GM18520 (cell line): ENCODE results near the gene TMEM131.
A peak's percentile ranks its signal among the peaks of the same experiment; 100 is the strongest.
"Not testable (repeated sequence)": the region's sequence is repeated elsewhere in the genome, so short reads cannot be mapped to it uniquely, and the experiment has no call there.

Experiments
- ATAC-seq: cut with Tn5 transposase; IDR thresholded peaks from one replicate; pipeline ENCODE4 v1.9.1; 2021; ENCODE audit not compliant: unreplicated experiment

Gene TMEM131

GRCh38 chr2:98025481-98026037, 29.8 kb upstream of the TMEM131 start:
- ATAC-seq = no peak

- not testable (repeated sequence) for ATAC-seq
These were observed 26.3 kb upstream of the TMEM131 start for GRCh38 chr2:98022067-98022466.

- no peak for ATAC-seq
These were observed 25.4 kb upstream of the TMEM131 start for GRCh38 chr2:98020992-98021713.

- no peak for ATAC-seq
These were observed 24.8 kb upstream of the TMEM131 start for GRCh38 chr2:98020516-98020915.

GRCh38 chr2:98016908-98017670, 21.3 kb upstream of the TMEM131 start:
- ATAC-seq = no peak

GRCh38 chr2:98015671-98016070, 19.9 kb upstream of the TMEM131 start:
- no peak for ATAC-seq

GRCh38 chr2:98014379-98014778, 18.6 kb upstream of the TMEM131 start:
- no peak for ATAC-seq

- ATAC-seq = no peak
These were observed 17.8 kb upstream of the TMEM131 start for GRCh38 chr2:98013407-98014042.

GRCh38 chr2:98012561-98012991, 16.8 kb upstream of the TMEM131 start:
- ATAC-seq = peak; percentile 81

- ATAC-seq = no peak
These were observed 14.4 kb upstream of the TMEM131 start for GRCh38 chr2:98009887-98010760.

GRCh38 chr2:98008415-98008814, 12.7 kb upstream of the TMEM131 start:
- ATAC-seq = no peak

- no peak for ATAC-seq
These were observed 10.6 kb upstream of the TMEM131 start for GRCh38 chr2:98006378-98006777.

- ATAC-seq = no peak
These were observed 8.9 kb upstream of the TMEM131 start for GRCh38 chr2:98004613-98005012.

- no peak for ATAC-seq
These were observed 8.3 kb upstream of the TMEM131 start for GRCh38 chr2:98004047-98004446.

- ATAC-seq = no peak
These were observed 3.8 kb upstream of the TMEM131 start for GRCh38 chr2:97999536-97999935.

GRCh38 chr2:97998431-97999005, 2.8 kb upstream of the TMEM131 start:
- ATAC-seq = no peak

- ATAC-seq = no peak
These were observed 2.1 kb upstream of the TMEM131 start for GRCh38 chr2:97997784-97998392.

- ATAC-seq = no peak
These were observed 931 bp upstream of the TMEM131 start for GRCh38 chr2:97996679-97997078.

- peak; percentile 22 for ATAC-seq
These were observed 568 bp downstream of the TMEM131 start for GRCh38 chr2:97995026-97995733.
